HFFc6 (cell line): ENCODE measurements around the gene MYO3B. TPM values are rescaled to one million over a fixed set of nuclear protein-coding genes. Genes with fewer than 3 reads are reported as not detected.

Experiments
- DNase-seq: peaks from one replicate; pipeline ENCODE4 v3.0.0-alpha.2; 2018
- H3K27ac Mint-ChIP-seq: 2 replicates; pipeline ENCODE4 v1.8.0; 2020; ENCODE audit warnings: mild to moderate bottlenecking, mixed read lengths
- H3K27me3 Mint-ChIP-seq: 2 replicates; pipeline ENCODE4 v1.8.0; 2021; ENCODE audit warnings: mild to moderate bottlenecking, moderate library complexity, mixed read lengths; ENCODE audit not compliant: insufficient read depth
- H3K36me3 Mint-ChIP-seq: 2 replicates; pipeline ENCODE4 v1.8.0; 2021; ENCODE audit warnings: low read depth, mixed read lengths
- H3K4me1 Mint-ChIP-seq: 2 replicates; pipeline ENCODE4 v1.8.0; 2020; ENCODE audit warnings: low read depth, mixed read lengths
- H3K4me3 Mint-ChIP-seq: 2 replicates; pipeline ENCODE4 v1.8.0; 2020; ENCODE audit warnings: mild to moderate bottlenecking, moderate library complexity, mixed read lengths
- H3K9me3 Mint-ChIP-seq: 2 replicates; pipeline ENCODE4 v1.8.0; 2020; ENCODE audit warnings: mild to moderate bottlenecking, mixed read lengths
- total RNA-seq, 6 experiments: library from RNA; stranded (reverse); fragmentation: NEBNext Ultra II Directional; extraction: Animal tissue kit (Norgen Biotek cat#: 25700); gene quantifications; 2 replicates in 1 of 6; 3 replicates in 5 of 6; pipeline ENCODE4 v1.2.3, GENCODE V29; 2021
- TF ChIP-seq, protein P1 (sequence below): fragments of 200-600 bp; sonication (generic); IDR thresholded peaks from 2 replicates; pipeline ENCODE4 v1.5.0; 2021; ENCODE audit warnings: antibody characterized with exemption, mild to moderate bottlenecking

Gene MYO3B
- total RNA-seq, 6 experiments from 2014 or later = not detected

DNA sequence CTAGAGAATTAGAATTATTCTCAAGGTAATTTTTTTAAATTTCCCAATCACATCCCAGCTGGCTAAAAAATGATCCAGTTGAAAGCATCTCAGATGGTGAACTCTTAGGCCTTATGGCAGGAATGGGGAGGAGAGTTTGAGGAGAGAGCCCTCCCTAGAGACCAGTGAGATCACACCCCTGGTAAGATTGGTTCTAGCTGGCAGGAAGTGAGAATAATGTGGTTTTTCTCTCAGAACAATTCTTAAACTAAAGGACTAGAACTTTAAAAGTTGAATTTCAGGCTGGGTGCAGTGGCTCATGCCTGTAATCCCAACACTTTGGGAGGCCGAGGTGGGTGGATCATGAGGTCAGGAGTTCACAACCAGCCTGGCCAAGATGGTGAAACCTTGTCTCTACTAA lies 120.2 kb downstream of the MYO3B start:
- Mint-ChIP-seq H3K36me3 (no peaks in the 10 kb centered on the region), H3K27ac (no peak overlapping the region), H3K4me3 (no peak overlapping the region), H3K4me1 (no peaks in the 10 kb centered on the region), H3K9me3 (no peaks in the 10 kb centered on the region; the same call in 1 of the 2 replicates), H3K27me3 (no peaks in the 10 kb centered on the region)
- TF ChIP-seq, protein P1, sequence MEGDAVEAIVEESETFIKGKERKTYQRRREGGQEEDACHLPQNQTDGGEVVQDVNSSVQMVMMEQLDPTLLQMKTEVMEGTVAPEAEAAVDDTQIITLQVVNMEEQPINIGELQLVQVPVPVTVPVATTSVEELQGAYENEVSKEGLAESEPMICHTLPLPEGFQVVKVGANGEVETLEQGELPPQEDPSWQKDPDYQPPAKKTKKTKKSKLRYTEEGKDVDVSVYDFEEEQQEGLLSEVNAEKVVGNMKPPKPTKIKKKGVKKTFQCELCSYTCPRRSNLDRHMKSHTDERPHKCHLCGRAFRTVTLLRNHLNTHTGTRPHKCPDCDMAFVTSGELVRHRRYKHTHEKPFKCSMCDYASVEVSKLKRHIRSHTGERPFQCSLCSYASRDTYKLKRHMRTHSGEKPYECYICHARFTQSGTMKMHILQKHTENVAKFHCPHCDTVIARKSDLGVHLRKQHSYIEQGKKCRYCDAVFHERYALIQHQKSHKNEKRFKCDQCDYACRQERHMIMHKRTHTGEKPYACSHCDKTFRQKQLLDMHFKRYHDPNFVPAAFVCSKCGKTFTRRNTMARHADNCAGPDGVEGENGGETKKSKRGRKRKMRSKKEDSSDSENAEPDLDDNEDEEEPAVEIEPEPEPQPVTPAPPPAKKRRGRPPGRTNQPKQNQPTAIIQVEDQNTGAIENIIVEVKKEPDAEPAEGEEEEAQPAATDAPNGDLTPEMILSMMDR = no peak
- DNase-seq = no peak

DNA sequence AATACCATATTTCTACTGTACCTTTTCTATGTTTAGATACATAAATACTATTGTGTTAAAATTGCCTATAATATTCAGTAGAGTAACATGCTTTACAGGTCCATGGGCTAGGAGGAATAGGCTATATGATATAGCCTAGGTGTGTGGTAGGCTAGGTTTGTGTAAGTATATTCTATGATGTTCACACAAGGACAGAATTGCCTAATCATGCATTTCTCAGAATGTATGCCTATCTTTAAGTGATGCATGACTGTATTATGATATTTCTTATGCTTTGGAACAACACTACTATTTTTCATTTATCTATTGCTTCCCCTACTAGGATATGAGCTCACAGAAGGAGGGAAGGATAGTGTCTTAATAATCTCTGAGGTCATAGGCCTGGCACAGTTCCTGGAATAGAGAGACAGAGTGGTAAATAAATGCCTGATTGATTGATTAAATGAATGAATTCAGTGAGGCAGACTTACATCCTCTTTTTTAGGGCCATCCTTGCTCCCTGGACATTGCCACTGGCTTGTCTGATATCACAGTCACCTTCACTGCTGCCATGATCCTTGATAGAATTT lies 121.0 kb downstream of the MYO3B start:
- Mint-ChIP-seq H3K4me3 (no peak overlapping the region), H3K36me3 (no peaks in the 10 kb centered on the region), H3K27me3 (no peaks in the 10 kb centered on the region), H3K9me3 (no peaks in the 10 kb centered on the region; the same call in 1 of the 2 replicates), H3K27ac (no peak overlapping the region), H3K4me1 (no peaks in the 10 kb centered on the region)
- TF ChIP-seq, protein P1 = no peak
- no peak for DNase-seq

DNA sequence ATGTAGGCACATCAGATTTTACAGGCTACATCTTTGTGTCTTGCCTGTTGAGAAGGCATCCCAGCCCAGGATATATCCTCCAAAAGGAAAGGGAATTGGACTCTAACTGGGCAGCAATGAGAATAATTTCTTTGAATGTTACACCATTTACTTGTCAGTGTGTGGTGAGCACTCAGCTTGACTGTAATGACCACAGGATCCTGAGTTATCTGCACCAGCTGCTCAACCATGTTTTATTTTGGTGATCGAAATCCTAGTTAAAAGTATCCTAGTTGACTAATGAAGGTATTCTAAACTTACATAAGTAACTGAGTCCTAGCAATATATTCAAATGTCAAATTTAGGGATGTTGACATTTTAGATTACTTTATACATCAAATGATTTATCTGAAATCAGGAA lies 123.0 kb downstream of the MYO3B start:
- no peak overlapping the region for H3K27ac Mint-ChIP-seq
- H3K36me3 Mint-ChIP-seq = no peaks in the 10 kb centered on the region
- H3K4me3 Mint-ChIP-seq = no peak overlapping the region

DNA sequence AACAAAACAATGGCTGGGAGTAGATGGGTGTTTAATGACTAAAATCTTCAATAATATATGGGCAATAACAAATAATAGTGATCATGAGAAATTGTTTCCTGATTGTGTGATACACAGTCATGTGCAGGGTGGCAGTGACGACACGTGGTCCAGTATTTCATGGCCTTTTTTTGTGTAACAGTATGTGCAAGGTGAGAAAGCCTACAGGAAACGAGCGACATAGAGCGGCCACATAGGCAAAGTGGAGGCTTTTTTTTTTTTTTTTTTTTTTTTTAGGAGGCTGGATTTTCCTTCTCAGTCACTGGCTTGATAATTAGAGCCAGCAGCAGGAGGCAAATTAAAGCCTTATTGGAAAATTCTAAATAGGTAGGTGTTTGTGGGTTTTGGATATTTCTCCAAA lies 123.7 kb downstream of the MYO3B start:
- H3K4me1 Mint-ChIP-seq = no peaks in the 10 kb centered on the region
- no peak overlapping the region for H3K4me3 Mint-ChIP-seq
- no peaks in the 10 kb centered on the region; the same call in 1 of the 2 replicates for H3K9me3 Mint-ChIP-seq
- DNase-seq = no peak
- H3K27me3 Mint-ChIP-seq = peaks cover 4% of the 10 kb centered on the region; the same call in 1 of the 2 replicates
- no peak overlapping the region for H3K27ac Mint-ChIP-seq
- TF ChIP-seq, protein P1 = no peak
- no peaks in the 10 kb centered on the region for H3K36me3 Mint-ChIP-seq

More for the DNA sequence above, 123.0 kb downstream of the MYO3B start:
- H3K9me3 Mint-ChIP-seq = no peaks in the 10 kb centered on the region; the same call in 1 of the 2 replicates
- H3K4me1 Mint-ChIP-seq = no peaks in the 10 kb centered on the region
- no peaks in the 10 kb centered on the region for H3K27me3 Mint-ChIP-seq
- TF ChIP-seq, protein P1 = no peak
- DNase-seq = no peak

DNA sequence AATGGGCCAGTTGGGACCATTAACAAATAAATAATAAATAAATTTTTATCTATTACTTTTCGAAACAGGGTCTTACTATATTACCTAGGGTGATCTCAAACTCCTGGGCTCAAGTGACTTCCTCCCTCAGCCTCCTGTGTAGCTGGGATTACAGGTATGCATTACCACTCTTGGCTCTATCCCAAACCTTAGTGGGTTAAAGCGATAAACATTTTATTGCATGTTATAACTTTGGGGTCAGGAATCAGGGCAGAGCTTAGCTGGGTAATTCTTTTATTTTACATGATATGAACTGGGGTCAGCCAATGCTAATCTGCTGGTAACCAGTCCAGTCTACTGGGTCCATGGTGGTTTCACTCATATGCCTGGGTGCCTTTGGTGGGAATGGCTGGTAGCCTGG lies 127.8 kb downstream of the MYO3B start:
- Mint-ChIP-seq H3K9me3 (no peaks in the 10 kb centered on the region), H3K36me3 (no peaks in the 10 kb centered on the region), H3K27ac (no peak overlapping the region), H3K4me1 (no peaks in the 10 kb centered on the region), H3K27me3 (peaks cover 4% of the 10 kb centered on the region; the same call in 1 of the 2 replicates), H3K4me3 (no peak overlapping the region)
- TF ChIP-seq, protein P1 = no peak
- DNase-seq = no peak
